Endothelial cell of umbilical vein (primary cell): ENCODE data around the gene CDC42EP5. TPM values are rescaled to one million over a fixed set of nuclear protein-coding genes. Genes with fewer than 3 reads are reported as not detected.
"Not testable (repeated sequence)": the region's sequence is repeated elsewhere in the genome, so short reads cannot be mapped to it uniquely, and the experiment has no call there.

Source experiments
- BruUV-seq: library from RNA; stranded (reverse); fragments of 400-500 nt; replicated peaks from 2 replicates; lab custom pipeline; 2021; lab: Mats Ljungman, UMichigan
- CTCF ChIA-PET: fragments of 300-600, 350-600 bp; sonication (Branson Sonifier 250); formaldehyde crosslinking; loops from one replicate; lab custom pipeline; 2021; ENCODE audit warnings: antibody characterized with exemption, inconsistent platforms; lab: Charles Lee
- POLR2A ChIA-PET: fragments of 300-600, 350-600 bp; sonication (Branson Sonifier 250); formaldehyde crosslinking; loops from one replicate; lab custom pipeline; 2021; ENCODE audit warnings: antibody characterized with exemption, inconsistent platforms; lab: Charles Lee
- DNase-seq: peaks from one replicate; pipeline ENCODE4 v3.0.0-alpha.2; 2011; ENCODE audit warnings: low read depth, low spot score
- FAIRE-seq: peaks from 2 replicates; lab custom pipeline; 2011; peaks lifted over from hg19 to GRCh38; lab: Jason Lieb, UNC
- H2AFZ ChIP-seq: 2 replicates; pipeline ENCODE4 v1.6.0; 2012; ENCODE audit warnings: low read depth, low read length, control low read depth, inconsistent platforms
- H3K27ac ChIP-seq: 2 replicates; pipeline ENCODE4 v1.5.1; 2011; ENCODE audit warnings: low read depth, mild to moderate bottlenecking, control low read depth, low read length, moderate library complexity; ENCODE audit not compliant: insufficient read depth
- H3K27me3 ChIP-seq, 2 experiments: 2 replicates each; pipeline versions ENCODE4 v1.6.0 to v1.6.1; 2011; ENCODE audit warnings: low read length in 2 of 2, mixed read lengths in 1 of 2; ENCODE audit not compliant: control insufficient read depth in 2 of 2, insufficient read depth in 2 of 2
- H3K36me3 ChIP-seq, 2 experiments: 2 replicates in 1 of 2; 3 replicates in 1 of 2; pipeline ENCODE4 v1.5.1; 2011; ENCODE audit warnings: low read length in 2 of 2, mild to moderate bottlenecking in 1 of 2, moderate library complexity in 1 of 2; ENCODE audit not compliant: control insufficient read depth in 2 of 2, insufficient read depth in 2 of 2; ENCODE audit errors: extremely low read depth in 1 of 2
- H3K4me1 ChIP-seq: 3 replicates; pipeline ENCODE4 v1.5.1; 2011; ENCODE audit warnings: mild to moderate bottlenecking, low read length; ENCODE audit not compliant: control insufficient read depth, insufficient read depth; ENCODE audit errors: extremely low read depth
- H3K4me2 ChIP-seq: 2 replicates; pipeline ENCODE4 v1.6.1; 2011; ENCODE audit warnings: low read length, control low read depth, mixed read lengths; ENCODE audit not compliant: insufficient read depth
- H3K4me3 ChIP-seq, 3 experiments: fragments of 200-600 bp in 1 of 3; sonication (generic), shearing (Covaris generic) in 1 of 3; replicated peaks in 1 of 3; 2 replicates each; pipeline ENCODE4 v1.5.1; 2011 to 2016; ENCODE audit warnings: control low read depth in 3 of 3, low read length in 3 of 3, mild to moderate bottlenecking in 2 of 3, inconsistent platforms in 1 of 3, low read depth in 1 of 3, moderate library complexity in 1 of 3; ENCODE audit not compliant: insufficient read depth in 1 of 3
- H3K79me2 ChIP-seq: 2 replicates; pipeline ENCODE4 v1.6.0; 2012; ENCODE audit warnings: low read length, inconsistent platforms; ENCODE audit not compliant: control insufficient read depth, insufficient read depth
- H3K9ac ChIP-seq: replicated peaks from 2 replicates; pipeline ENCODE3; 2011; ENCODE audit warnings: low read length, control low read depth; ENCODE audit not compliant: insufficient read depth; ENCODE audit errors: extremely low read depth
- H3K9me1 ChIP-seq: replicated peaks from 3 replicates; pipeline ENCODE4 v1.6.0; 2011; ENCODE audit warnings: mild to moderate bottlenecking, low read length; ENCODE audit not compliant: control insufficient read depth, insufficient read depth; ENCODE audit errors: extremely low read depth
- H3K9me3 ChIP-seq: replicated peaks from 2 replicates; pipeline ENCODE4 v1.5.1; 2012; ENCODE audit warnings: low read length, inconsistent platforms; ENCODE audit not compliant: control insufficient read depth, insufficient read depth
- H4K20me1 ChIP-seq: replicated peaks from 2 replicates; pipeline ENCODE3; 2011; ENCODE audit warnings: mild to moderate bottlenecking, low read length; ENCODE audit not compliant: control insufficient read depth, insufficient read depth; ENCODE audit errors: extremely low read depth
- EZH2 ChIP-seq: IDR thresholded peaks from 2 replicates; pipeline ENCODE4 v1.6.1; 2012; ENCODE audit warnings: borderline replicate concordance, low read depth, mild to moderate bottlenecking, moderate library complexity, low read length, inconsistent platforms; ENCODE audit not compliant: severe bottlenecking
- FOS ChIP-seq: IDR thresholded peaks from 2 replicates; pipeline ENCODE4 v1.6.1; 2011; ENCODE audit warnings: mild to moderate bottlenecking, low read length, moderate library complexity, borderline replicate concordance; ENCODE audit not compliant: insufficient read depth
- GATA2 ChIP-seq: IDR thresholded peaks from 2 replicates; pipeline ENCODE4 v1.7.0; 2011; ENCODE audit warnings: low read depth, mild to moderate bottlenecking, moderate library complexity, mixed read lengths, low read length; ENCODE audit not compliant: insufficient read length, insufficient read depth
- JUN ChIP-seq: IDR thresholded peaks from 2 replicates; pipeline ENCODE4 v1.6.1; 2011; ENCODE audit warnings: borderline replicate concordance, low read depth; ENCODE audit not compliant: insufficient read length, insufficient read depth
- MAX ChIP-seq: IDR thresholded peaks from 2 replicates; pipeline ENCODE4 v1.6.1; 2011; ENCODE audit not compliant: insufficient read depth, insufficient read length
- MYC ChIP-seq: IDR thresholded peaks from one replicate; pipeline ENCODE4 v1.6.1; 2011; ENCODE audit warnings: mild to moderate bottlenecking, low read depth, low read length
- POLR2A ChIP-seq: IDR thresholded peaks from 2 replicates; pipeline ENCODE4 v1.6.1; 2012; ENCODE audit warnings: low read depth, mild to moderate bottlenecking, control low read depth, low read length
- POLR2AphosphoS5 ChIP-seq: IDR thresholded peaks from 2 replicates; pipeline ENCODE4 v1.6.1; 2012; ENCODE audit warnings: low read depth, mild to moderate bottlenecking, control low read depth, low read length, moderate library complexity; ENCODE audit not compliant: insufficient read depth
- dilution Hi-C: fragments of 300-500 bp; cut with MboI; formaldehyde crosslinking; loops from one replicate; pipeline ENCODE4 v1.15.0; 2019; ENCODE audit warnings: low sequenced_read_pairs; ENCODE audit not compliant: extremely low pct_ligation_motif_present
- intact Hi-C: fragments of 100-400 bp; cut with micrococcal nuclease; formaldehyde crosslinking; loops from one replicate; pipeline ENCODE4 v1.10.0; 2022
- polyA plus RNA-seq, 4 experiments: library from polyadenylated mRNA; depleted of rRNA in 3 of 4; stranded (reverse) in 3 of 4; unstranded in 1 of 4; fragments of >200 nt; gene quantifications; 2 replicates each; pipeline versions ENCODE4 v1.2.1 to v1.2.3, GENCODE V29; 2011 to 2012; ENCODE audit warnings: missing spikeins in 1 of 4
- total RNA-seq: library from RNA; stranded (reverse); gene quantifications from 2 replicates; pipeline ENCODE4 v1.2.3, GENCODE V29; 2021
- TF ChIP-seq, protein P1 (sequence below), 2 donors: IDR thresholded peaks; 1 replicate in 1 of 2; 2 replicates in 1 of 2; pipeline ENCODE4 v1.5.1; 2011; ENCODE audit warnings: low read length in 2 of 2, mild to moderate bottlenecking in 2 of 2, moderate library complexity in 2 of 2, control low read depth in 1 of 2, inconsistent platforms in 1 of 2, low read depth in 1 of 2; ENCODE audit not compliant: insufficient read depth in 1 of 2; ENCODE audit errors: extremely low read depth in 1 of 2

CDC42EP5 gene
- total and polyA plus RNA-seq, 2 donors (not counting 3 experiments of a cell fraction or from before 2014, with no cell fraction given), result 37.3 to 85.5 TPM

DNA sequence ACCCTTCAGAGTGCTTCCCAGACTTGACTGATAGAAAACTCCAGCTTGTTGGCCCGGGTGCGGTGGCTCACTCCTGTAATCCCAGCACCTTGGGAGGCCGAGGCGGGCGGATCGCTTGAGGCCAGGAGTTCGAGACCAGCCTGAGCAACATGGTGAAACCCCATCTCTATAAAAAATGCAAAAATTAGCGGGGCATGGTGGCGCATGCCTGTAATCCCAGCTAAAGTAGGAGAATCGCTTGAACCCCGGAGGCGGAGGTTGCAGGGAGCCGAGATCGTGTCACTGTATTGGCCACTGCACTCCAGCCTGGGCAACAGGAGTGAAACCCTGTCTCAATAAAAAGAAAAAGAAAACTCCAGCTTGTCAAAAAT lies 7.0 kb downstream of the CDC42EP5 start:
- H3K4me1 ChIP-seq, result peaks cover 46% of the 10 kb centered on the region
- H4K20me1 ChIP-seq, BruUV-seq, FAIRE-seq, POLR2A ChIA-PET, H2AFZ ChIP-seq, H3K36me3 ChIP-seq, H3K27ac ChIP-seq, H3K4me2 ChIP-seq, H3K4me3 ChIP-seq, H3K9me1 ChIP-seq, DNase-seq, H3K9me3 ChIP-seq, H3K79me2 ChIP-seq, H3K27me3 ChIP-seq, H3K9ac ChIP-seq, dilution Hi-C loops: not testable (repeated sequence)
- CTCF ChIA-PET, result interaction anchor here (1.0 kb wide), 2 partner anchors 12 to 16 kb away, joined by 3 to 4 read pairs; no protein-coding TSS in a partner anchor
- intact Hi-C loops, result loop anchor here (10.0 kb wide), 1 partner anchor 1189 kb away; the partner anchor contains the start of gene U2AF2

DNA sequence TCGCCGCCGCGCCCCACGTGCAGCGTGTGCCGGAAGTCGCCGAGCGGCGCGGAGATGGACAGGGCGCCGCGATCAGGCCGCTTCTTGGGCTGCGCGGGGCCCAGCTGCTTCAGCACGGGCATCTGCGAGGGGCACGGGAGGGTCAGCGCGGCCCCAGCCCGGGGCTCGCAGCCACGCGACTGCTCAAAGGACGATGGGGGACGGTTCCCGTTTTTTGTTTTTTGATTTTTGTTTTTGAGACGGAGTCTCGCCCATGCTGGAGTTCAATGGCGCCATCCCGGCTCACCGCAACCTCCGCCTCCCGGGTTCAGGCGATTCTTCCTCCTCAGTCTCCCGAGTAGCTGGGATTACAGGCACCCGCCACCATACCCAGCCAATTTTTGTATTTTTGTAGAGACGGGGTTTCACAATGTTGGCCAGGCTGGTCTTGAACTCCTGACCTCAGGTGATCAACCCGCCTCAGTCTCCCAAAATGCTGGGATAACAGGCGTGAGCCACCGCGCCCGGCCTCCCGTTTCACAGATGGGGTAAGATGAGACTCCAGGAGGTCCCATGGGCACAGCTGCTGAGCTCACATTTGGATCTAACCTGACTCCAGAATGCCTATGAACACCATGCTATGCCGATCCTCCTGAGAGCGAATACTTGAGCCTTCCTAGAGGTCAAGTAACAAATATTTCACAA lies 7.5 kb downstream of the CDC42EP5 start:
- TF ChIP-seq MAX (no peak), POLR2A (no peak), FOS (no peak), GATA2 (no peak), JUN (no peak), MYC (no peak), EZH2 (no peak), POLR2AphosphoS5 (no peak)
- TF ChIP-seq, protein P1, sequence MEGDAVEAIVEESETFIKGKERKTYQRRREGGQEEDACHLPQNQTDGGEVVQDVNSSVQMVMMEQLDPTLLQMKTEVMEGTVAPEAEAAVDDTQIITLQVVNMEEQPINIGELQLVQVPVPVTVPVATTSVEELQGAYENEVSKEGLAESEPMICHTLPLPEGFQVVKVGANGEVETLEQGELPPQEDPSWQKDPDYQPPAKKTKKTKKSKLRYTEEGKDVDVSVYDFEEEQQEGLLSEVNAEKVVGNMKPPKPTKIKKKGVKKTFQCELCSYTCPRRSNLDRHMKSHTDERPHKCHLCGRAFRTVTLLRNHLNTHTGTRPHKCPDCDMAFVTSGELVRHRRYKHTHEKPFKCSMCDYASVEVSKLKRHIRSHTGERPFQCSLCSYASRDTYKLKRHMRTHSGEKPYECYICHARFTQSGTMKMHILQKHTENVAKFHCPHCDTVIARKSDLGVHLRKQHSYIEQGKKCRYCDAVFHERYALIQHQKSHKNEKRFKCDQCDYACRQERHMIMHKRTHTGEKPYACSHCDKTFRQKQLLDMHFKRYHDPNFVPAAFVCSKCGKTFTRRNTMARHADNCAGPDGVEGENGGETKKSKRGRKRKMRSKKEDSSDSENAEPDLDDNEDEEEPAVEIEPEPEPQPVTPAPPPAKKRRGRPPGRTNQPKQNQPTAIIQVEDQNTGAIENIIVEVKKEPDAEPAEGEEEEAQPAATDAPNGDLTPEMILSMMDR (IDR thresholded peaks at IDR 0.05; ENCODE audit: extremely low read depth in 1 of 2, insufficient read depth in 1 of 2, low read depth in 1 of 2, low read length in 2 of 2), result no peak
- Histone ChIP-seq H3K4me1 (peaks cover 45% of the 10 kb centered on the region), H3K79me2 (peaks cover 6% of the 10 kb centered on the region), H4K20me1 (no peaks in the 10 kb centered on the region), H3K27ac (no peak overlapping the region), H3K9me3 (no peaks in the 10 kb centered on the region), H3K27me3 (no peaks in the 10 kb centered on the region), H2AFZ (no peak overlapping the region), H3K9ac (no peak overlapping the region), H3K4me2 (no peak overlapping the region), H3K4me3 (no peak overlapping the region), H3K9me1 (no peaks in the 10 kb centered on the region), H3K36me3 (peaks cover 0 to 9% of the 10 kb centered on the region in 2 experiments)
- ChIA-PET POLR2A (no interaction called here), CTCF (interaction anchor here (1.0 kb wide), 2 partner anchors 12 to 16 kb away, joined by 3 to 4 read pairs; no protein-coding TSS in a partner anchor)
- intact Hi-C loops, result loop anchor here (10.0 kb wide), 1 partner anchor 1189 kb away; the partner anchor contains the start of gene U2AF2
- dilution Hi-C loops, result no loop called here
- FAIRE-seq (no peak), DNase-seq (no peak)
- BruUV-seq, result no TSS peak
